ENCODE results near the gene PVALB.

DNA sequence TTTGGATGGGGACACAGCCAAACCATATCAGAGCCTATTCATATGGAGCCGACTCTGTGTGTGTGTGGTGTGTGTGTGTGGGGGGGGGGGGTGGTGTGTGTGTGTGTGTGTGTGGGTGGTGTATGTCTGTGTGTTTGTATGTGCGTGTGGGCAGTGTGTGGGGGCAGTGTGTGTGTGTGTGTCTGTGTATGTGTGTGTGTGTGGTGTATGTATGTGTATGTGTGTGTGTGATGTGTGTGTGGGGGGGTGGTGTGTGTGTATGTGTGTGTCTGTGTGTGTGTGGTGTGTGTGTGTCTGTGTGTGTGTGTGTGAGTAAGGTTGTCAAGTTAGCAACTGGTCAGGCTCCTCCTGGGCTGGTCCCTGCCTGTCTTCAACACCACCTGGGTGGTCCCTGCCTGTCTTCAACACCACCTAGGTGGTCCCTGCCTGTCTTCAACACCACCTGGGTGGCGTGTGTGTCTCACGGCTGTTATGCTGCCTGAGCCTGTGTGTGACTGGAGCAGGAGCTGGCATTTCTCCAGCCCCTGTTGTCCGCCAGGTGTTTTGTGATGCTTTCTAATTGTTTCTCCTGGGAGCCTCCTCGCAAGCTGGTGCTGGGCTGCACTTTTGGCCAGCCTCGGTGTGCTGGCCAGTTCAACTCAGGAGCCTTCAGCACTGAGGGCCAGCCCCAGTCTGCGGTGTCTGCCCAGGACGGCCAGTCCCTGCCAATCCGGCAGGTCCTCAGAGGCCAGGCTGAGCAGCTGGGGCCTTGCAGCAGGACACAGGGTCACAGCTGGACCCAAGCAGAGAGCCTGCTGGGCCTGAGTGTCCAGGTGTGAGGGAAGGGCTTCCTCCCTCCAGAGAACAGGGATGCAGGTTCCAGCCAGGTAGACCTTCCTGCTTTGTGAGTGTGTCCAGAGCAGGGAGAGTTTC lies 21.5 kb upstream of the PVALB start:
- TF ChIP-seq, protein P1, sequence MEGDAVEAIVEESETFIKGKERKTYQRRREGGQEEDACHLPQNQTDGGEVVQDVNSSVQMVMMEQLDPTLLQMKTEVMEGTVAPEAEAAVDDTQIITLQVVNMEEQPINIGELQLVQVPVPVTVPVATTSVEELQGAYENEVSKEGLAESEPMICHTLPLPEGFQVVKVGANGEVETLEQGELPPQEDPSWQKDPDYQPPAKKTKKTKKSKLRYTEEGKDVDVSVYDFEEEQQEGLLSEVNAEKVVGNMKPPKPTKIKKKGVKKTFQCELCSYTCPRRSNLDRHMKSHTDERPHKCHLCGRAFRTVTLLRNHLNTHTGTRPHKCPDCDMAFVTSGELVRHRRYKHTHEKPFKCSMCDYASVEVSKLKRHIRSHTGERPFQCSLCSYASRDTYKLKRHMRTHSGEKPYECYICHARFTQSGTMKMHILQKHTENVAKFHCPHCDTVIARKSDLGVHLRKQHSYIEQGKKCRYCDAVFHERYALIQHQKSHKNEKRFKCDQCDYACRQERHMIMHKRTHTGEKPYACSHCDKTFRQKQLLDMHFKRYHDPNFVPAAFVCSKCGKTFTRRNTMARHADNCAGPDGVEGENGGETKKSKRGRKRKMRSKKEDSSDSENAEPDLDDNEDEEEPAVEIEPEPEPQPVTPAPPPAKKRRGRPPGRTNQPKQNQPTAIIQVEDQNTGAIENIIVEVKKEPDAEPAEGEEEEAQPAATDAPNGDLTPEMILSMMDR (IDR thresholded peaks at IDR 0.05; ENCODE audit: borderline replicate concordance, extremely low read depth, low read length, poor library complexity, severe bottlenecking), result no peak
- TF ChIP-seq EZH2 (IDR thresholded peaks at IDR 0.05; ENCODE audit: borderline replicate concordance, low read depth, low read length, severe bottlenecking), result no peak
